Osteoblast (primary cell): Measurements from ENCODE around the gene ELF2. TPM values are rescaled to one million over a fixed set of nuclear protein-coding genes. Genes with fewer than 3 reads are reported as not detected.
"Not testable (repeated sequence)": the region's sequence is repeated elsewhere in the genome, so short reads cannot be mapped to it uniquely, and the experiment has no call there.

ENCODE experiments used
- DNase-seq: peaks from one replicate; pipeline ENCODE4 v3.0.0; 2011; ENCODE audit warnings: low spot score, mixed read lengths; ENCODE audit not compliant: insufficient read length; ENCODE audit errors: missing footprints
- H2AFZ ChIP-seq: 2 replicates; pipeline ENCODE4 v1.6.0; 2011; ENCODE audit warnings: mild to moderate bottlenecking, low read length
- H3K27ac ChIP-seq: 2 replicates; pipeline ENCODE4 v1.5.1; 2011; ENCODE audit warnings: mild to moderate bottlenecking, low read depth, low read length, moderate library complexity
- H3K27me3 ChIP-seq: 2 replicates; pipeline ENCODE4 v1.6.0; 2012; ENCODE audit warnings: mild to moderate bottlenecking, control low read depth, inconsistent platforms, low read length, moderate library complexity; ENCODE audit not compliant: insufficient read depth
- H3K36me3 ChIP-seq: 2 replicates; pipeline ENCODE4 v1.5.1; 2011; ENCODE audit warnings: mild to moderate bottlenecking, low read length, control low read depth, moderate library complexity; ENCODE audit not compliant: insufficient read depth
- H3K4me1 ChIP-seq: 2 replicates; pipeline ENCODE4 v1.5.1; 2011; ENCODE audit warnings: mild to moderate bottlenecking, low read length, control low read depth, moderate library complexity; ENCODE audit not compliant: insufficient read depth
- H3K4me2 ChIP-seq: 2 replicates; pipeline ENCODE4 v1.6.0; 2011; ENCODE audit warnings: mild to moderate bottlenecking, low read length; ENCODE audit not compliant: insufficient read depth
- H3K4me3 ChIP-seq: fragments of 200-600 bp; sonication (generic); 3 replicates; pipeline ENCODE4 v1.5.1; 2012; ENCODE audit warnings: mild to moderate bottlenecking, low read length, inconsistent platforms; ENCODE audit not compliant: insufficient read depth
- H3K79me2 ChIP-seq: 2 replicates; pipeline ENCODE4 v1.6.0; 2012; ENCODE audit warnings: mild to moderate bottlenecking, low read length, control low read depth, inconsistent platforms; ENCODE audit not compliant: insufficient read depth
- H3K9me3 ChIP-seq: 2 replicates; pipeline ENCODE4 v1.5.1; 2011; ENCODE audit warnings: low read depth, low read length, control low read depth
- H4K20me1 ChIP-seq: 2 replicates; pipeline ENCODE4 v1.6.0; 2012; ENCODE audit warnings: mild to moderate bottlenecking, low read length, control low read depth; ENCODE audit not compliant: insufficient read depth
- CTCF ChIP-seq: IDR thresholded peaks from 2 replicates; pipeline ENCODE4 v1.5.1; 2011; ENCODE audit warnings: mild to moderate bottlenecking, low read depth, low read length, moderate library complexity; ENCODE audit errors: extremely low read depth
- small RNA-seq: library from RNA; depleted of rRNA; stranded (forward); fragments of <200 nt; gene quantifications from one replicate; pipeline ENCODE3, GENCODE V24; 2012
- total RNA-seq: library from RNA; depleted of rRNA; stranded (reverse); fragments of >200 nt; gene quantifications from 2 replicates; pipeline ENCODE4 v1.2.3, GENCODE V29; 2012

Gene ELF2
- total RNA-seq, 1 donor: 52.1 TPM

- no peak for DNase-seq
- H3K36me3 ChIP-seq: no peaks in the 10 kb centered on the region
- no peak overlapping the region for H3K4me3 ChIP-seq
- no peaks in the 10 kb centered on the region for H3K9me3 ChIP-seq
- H3K27ac ChIP-seq: no peak overlapping the region
- no peak overlapping the region for H2AFZ ChIP-seq
- no peaks in the 10 kb centered on the region for H3K27me3 ChIP-seq
- peaks cover 3% of the 10 kb centered on the region for H4K20me1 ChIP-seq
- H3K79me2 ChIP-seq: peaks cover 6% of the 10 kb centered on the region
- no peak for TF ChIP-seq CTCF
- H3K4me1 ChIP-seq: peaks cover 16% of the 10 kb centered on the region
- H3K4me2 ChIP-seq: no peak overlapping the region
Observed at GRCh38 chr4:139011225-139011950, 165.6 kb downstream of the ELF2 start.

- no peak overlapping the region for H3K4me2 ChIP-seq
- H3K36me3 ChIP-seq: no peaks in the 10 kb centered on the region
- H3K4me3 ChIP-seq: no peak overlapping the region
- no peak for DNase-seq
- no peaks in the 10 kb centered on the region for H4K20me1 ChIP-seq
- H3K9me3 ChIP-seq: no peaks in the 10 kb centered on the region
- H2AFZ ChIP-seq: no peak overlapping the region
- H3K27ac ChIP-seq: no peak overlapping the region
- no peak for TF ChIP-seq CTCF
- no peaks in the 10 kb centered on the region for H3K27me3 ChIP-seq
- no peaks in the 10 kb centered on the region for H3K79me2 ChIP-seq
- H3K4me1 ChIP-seq: peaks cover 10% of the 10 kb centered on the region
Observed at GRCh38 chr4:139009702-139010101, 167.3 kb downstream of the ELF2 start.

- not testable (repeated sequence) for H3K4me3 ChIP-seq, H3K9me3 ChIP-seq, H3K36me3 ChIP-seq, H4K20me1 ChIP-seq, H3K4me2 ChIP-seq, H3K27me3 ChIP-seq, H2AFZ ChIP-seq, H3K79me2 ChIP-seq, H3K4me1 ChIP-seq, DNase-seq, H3K27ac ChIP-seq
Observed at GRCh38 chr4:139008278-139008677, 168.7 kb downstream of the ELF2 start.

GRCh38 chr4:139007640-139008039 lies 169.4 kb downstream of the ELF2 start:
- H3K9me3 ChIP-seq: no peaks in the 10 kb centered on the region
- no peaks in the 10 kb centered on the region for H4K20me1 ChIP-seq
- H2AFZ ChIP-seq: no peak overlapping the region
- H3K4me3 ChIP-seq: no peak overlapping the region
- no peak for TF ChIP-seq CTCF
- no peak overlapping the region for H3K4me2 ChIP-seq
- H3K79me2 ChIP-seq: no peaks in the 10 kb centered on the region
- no peaks in the 10 kb centered on the region for H3K36me3 ChIP-seq
- no peak overlapping the region for H3K27ac ChIP-seq
- no peaks in the 10 kb centered on the region for H3K27me3 ChIP-seq
- no peak for DNase-seq
- H3K4me1 ChIP-seq: no peaks in the 10 kb centered on the region

Small RNAs within 50 kb of the gene (small RNA-seq; reads per million reads assigned to genes)
- not detected for gene RF00017
- gene RF00019: not detected
- 0.30 reads per million for gene RN7SL382P
- not detected for gene RNU6-531P

Other genes starting within 250 kb of the ELF2 start
- 15.9 and 18.1 TPM in 2 replicates for gene NOCT, start 161.4 kb downstream of the ELF2 start, total RNA-seq
- 4.4 and 7.6 TPM in 2 replicates for gene MGARP, start 103.0 kb upstream of the ELF2 start, total RNA-seq
- gene NAA15, start 124.3 kb upstream of the ELF2 start, total RNA-seq: 29.2 and 33.3 TPM in 2 replicates
- 24.2 and 25.7 TPM in 2 replicates for gene NDUFC1, start 125.3 kb upstream of the ELF2 start, total RNA-seq